Measurements from ENCODE around the gene KCTD4.
"Not testable (repeated sequence)": the region's sequence is repeated elsewhere in the genome, so short reads cannot be mapped to it uniquely, and the experiment has no call there.

The KCTD4 gene

DNA sequence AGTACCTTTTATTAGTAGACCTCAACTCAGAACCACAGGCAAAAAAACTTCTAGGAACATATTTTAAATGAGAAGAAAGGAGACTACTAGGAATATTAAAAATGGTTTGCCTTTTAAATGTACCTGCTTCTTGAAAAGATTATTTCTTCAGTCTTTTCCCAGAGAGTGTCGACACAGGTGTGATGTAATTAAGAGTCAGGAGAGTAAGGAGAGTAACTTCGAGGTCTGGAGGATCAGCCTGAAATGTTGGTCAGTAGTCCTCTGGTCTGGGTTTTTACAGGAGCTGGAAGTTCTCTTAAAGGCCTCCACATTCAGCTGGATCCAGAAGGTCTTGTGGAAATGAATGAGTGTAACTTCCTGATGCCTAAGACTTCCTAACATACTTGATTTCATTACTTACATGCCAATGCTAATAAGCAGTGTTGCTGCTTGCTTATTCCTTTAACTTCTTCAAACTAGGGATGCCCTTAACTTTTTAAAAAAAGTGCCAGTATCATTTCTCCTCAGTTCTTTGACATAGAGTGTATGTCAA is at the start of gene KCTD4:
KCTD4 (minus strand) TSS at position 345 of the 532 bp plus-strand sequence. CDS start 6,478 bp downstream, outside the sequence.
- DNase-seq: no peak

GRCh38 chr13:45249662-45250061 is 48.8 kb upstream of the KCTD4 start:
- no peak for DNase-seq

DNA sequence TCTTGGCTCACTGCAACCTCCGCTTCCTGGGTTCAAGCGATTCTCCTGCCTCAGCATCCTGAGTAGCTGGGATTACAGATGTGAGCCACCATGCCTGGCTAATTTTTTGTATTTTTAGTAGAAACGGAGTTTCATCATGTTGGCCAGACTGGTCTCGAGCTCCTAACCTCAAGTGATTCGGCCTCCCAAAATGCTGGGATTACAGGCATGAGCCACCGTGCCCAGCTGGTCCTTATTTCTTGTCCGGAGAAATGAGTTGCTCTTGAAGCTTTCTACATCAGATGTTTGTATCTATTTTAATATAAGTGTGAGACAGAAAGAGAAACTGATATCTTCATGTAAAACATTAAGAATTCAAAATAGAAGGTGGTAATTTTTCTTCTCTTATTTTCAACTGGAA is 43.9 kb upstream of the KCTD4 start:
- not testable (repeated sequence) for DNase-seq

GRCh38 chr13:45243077-45243476 is 42.2 kb upstream of the KCTD4 start:
- no peak for DNase-seq

- DNase-seq: no peak
These were observed 41.7 kb upstream of the KCTD4 start for GRCh38 chr13:45242524-45242923.

GRCh38 chr13:45242070-45242469 is 41.2 kb upstream of the KCTD4 start:
- DNase-seq: peak; percentile 10

DNA sequence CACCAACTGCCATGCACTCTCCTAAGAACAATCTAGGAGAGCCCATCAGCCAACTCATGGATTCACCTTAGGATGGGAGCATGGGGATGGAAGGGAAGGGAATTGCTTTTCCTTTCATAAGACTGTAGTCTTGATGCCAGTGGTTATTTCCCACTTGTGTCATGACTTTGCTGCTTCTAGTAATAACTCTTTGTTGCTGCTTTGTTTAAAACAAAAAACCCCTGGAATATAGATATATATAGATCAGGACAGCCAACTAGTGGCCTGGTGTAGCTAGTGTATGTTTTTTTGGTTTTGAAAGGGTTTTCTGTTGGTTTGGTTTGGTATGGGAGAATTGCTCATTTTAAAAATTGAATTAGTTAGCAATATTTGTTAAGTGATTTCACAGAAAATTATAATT is 39.3 kb upstream of the KCTD4 start:
- DNase-seq: peak; percentile 14

DNA sequence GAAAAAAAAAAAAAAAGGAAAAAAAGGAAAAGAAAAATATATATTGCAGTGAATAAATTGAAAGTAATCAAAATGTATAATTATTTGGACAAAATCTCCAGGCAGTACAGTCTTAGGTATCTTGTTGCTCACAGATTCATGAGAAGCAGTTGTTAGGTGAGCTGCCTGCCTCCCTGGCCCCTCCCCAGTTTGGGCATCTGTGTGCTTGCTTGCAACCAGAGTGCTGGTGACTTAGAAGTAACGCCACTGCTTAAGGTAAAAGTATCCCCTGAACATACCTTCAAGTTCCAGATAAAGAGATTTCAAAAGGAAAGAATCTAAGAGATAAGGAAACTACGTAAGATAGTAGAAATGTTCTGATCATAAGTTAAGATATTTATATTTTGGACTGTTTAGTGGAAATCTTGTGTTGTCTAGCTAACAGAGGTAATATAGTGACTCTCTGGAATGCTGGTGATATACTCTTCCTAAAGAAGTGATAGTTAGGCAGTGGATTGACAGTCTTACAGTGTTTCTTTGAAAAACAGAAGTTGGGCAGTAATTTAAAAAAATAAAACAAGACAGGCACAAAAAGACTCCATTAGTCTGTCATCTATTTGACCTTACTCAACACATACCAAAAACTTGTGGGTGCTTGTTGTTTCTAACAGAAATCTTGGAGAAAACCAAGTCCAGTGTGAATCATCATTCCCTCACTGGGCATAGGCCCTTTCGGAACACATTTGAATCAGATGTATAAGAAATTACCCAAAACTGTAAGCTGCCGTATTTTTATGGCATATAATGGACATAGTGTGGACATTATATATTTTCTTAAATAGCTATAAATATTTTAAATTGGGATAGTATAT is 38.3 kb upstream of the KCTD4 start:
- peak; percentile 26 for DNase-seq

GRCh38 chr13:45232591-45232990 is 31.7 kb upstream of the KCTD4 start:
- DNase-seq: peak; percentile 63

- DNase-seq: no peak
These were observed 30.9 kb upstream of the KCTD4 start for GRCh38 chr13:45231722-45232121.

DNA sequence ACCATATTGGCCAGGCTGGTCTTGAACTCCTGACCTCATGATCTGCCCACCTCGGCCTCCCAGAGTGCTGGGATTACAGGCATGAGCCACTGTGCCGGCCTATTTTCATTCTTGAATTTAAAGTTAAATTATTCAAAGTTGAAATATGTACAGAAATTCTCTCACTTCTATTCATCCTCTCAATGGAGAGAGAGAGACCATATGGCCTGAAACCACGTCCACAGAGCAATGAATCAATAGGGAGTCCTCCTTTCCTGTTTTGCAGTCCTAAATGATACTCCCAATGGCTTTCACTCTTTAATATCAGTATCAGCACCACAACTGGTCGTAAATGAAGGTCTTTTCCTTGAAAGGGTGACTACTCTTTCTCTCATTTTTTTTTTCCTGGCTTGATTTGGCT is 30.5 kb upstream of the KCTD4 start:
- no peak for DNase-seq

DNA sequence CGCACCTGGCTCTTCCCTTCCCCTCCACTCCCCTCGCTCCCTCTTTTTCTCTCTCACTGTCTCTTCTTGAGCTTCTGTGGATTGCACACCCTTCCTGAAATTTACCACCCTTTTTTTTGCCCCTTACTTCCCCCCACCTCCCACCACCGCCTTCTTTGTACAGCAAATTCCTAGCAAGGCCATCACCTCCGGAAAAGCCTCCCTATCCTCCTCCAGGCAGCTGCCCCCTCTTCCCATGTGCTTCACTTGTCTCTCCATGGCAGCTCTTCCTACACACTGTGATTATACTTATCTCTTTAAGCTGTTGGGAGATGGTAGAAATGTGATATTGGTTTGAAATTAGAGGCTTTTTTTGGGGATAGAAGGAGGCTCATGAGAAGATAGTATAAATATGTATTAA is 28.3 kb upstream of the KCTD4 start:
- DNase-seq: no peak

- DNase-seq: no peak
These were observed 27.2 kb upstream of the KCTD4 start for GRCh38 chr13:45228002-45228401.

- peak; percentile 41 for DNase-seq
These were observed 25.2 kb upstream of the KCTD4 start for GRCh38 chr13:45226024-45226423.

DNA sequence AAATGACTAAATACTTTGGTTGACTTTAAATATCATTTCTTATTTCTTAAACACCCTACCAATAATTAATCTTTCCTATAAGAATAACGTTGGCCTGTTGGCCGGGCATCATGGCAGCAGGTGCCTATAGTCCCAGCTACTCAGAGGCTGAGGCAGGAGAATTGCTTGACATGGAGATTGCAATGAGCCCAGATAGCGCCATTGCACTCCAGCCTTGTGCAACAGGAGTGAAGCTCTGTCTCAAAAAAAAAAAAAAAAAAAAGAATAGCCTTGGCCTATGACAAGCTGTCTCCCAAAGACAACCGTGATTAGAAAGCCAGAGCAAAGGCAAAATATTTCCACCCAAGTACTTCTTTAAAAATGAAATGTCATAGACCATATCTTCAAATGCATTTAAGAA is 24.5 kb upstream of the KCTD4 start:
- no peak for DNase-seq

DNA sequence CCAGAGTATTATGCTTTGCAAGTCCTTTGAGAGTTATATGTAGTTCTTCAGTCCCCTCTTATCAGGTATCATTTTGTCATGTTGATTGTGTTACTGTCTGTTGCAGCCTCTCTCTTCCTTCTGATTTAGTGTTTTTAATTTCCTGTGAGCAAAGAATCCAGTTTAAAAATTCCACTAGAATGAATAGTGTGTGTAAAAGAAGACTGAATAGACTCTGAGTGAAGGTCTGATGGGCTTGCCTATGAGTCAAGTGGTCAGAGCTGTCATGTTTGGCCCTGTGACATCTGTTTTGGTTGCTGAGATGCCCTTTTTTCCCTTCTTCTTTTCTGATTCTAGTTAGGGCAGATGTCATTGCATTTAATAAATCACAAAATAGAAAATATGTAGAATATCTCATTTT is 23.3 kb upstream of the KCTD4 start:
- no peak for DNase-seq

- no peak for DNase-seq
These were observed 22.1 kb upstream of the KCTD4 start for GRCh38 chr13:45222919-45223318.

GRCh38 chr13:45222516-45222915 is 21.7 kb upstream of the KCTD4 start:
- no peak for DNase-seq

- no peak for DNase-seq
These were observed 19.6 kb upstream of the KCTD4 start for GRCh38 chr13:45220403-45220802.

DNA sequence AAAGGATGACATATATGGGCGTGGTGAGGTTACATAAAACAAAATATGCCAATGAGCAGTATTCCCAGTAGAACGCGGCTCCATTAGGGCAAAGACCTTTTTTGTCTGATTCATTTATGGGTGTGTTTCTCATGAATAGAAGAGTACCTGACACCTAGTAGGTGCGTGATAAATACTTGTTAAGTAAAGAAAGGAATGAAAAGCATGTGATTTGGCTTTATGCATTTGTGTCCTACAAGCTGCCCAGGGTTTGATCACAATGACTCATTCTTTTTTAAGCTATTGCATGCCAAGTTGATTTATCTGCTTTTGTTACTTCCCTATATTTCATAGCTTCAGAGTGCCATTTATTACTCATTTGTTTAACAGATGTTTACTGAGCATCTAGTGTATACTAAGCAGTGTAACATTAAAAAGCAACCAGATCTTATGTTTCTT is 19.1 kb upstream of the KCTD4 start:
- DNase-seq: peak; percentile 81

- DNase-seq: peak; percentile 64
These were observed 18.5 kb upstream of the KCTD4 start for GRCh38 chr13:45219123-45219891.

- DNase-seq: no peak
These were observed 17.8 kb upstream of the KCTD4 start for GRCh38 chr13:45218689-45219088.

- no peak for DNase-seq
These were observed 15.3 kb upstream of the KCTD4 start for GRCh38 chr13:45216193-45216592.
